H1 (cell line): Measurements from ENCODE around the gene MRPL41. TPM values are rescaled to one million over a fixed set of nuclear protein-coding genes. Genes with fewer than 3 reads are reported as not detected.

ENCODE experiments used
- CTCF ChIA-PET: fragments of 300-600 bp; sonication (Branson Sonifier 250); formaldehyde crosslinking; loops from one replicate; lab custom pipeline; 2021; ENCODE audit not compliant: partially characterized antibody; lab: Charles Lee
- POLR2A ChIA-PET: fragments of 300-600 bp; sonication (Branson Sonifier 250); formaldehyde crosslinking; loops from one replicate; lab custom pipeline; 2021; ENCODE audit warnings: inconsistent platforms; ENCODE audit not compliant: partially characterized antibody; lab: Charles Lee
- DNase-seq, 2 experiments: peaks; one replicate each; pipeline versions ENCODE4 v3.0.0 to v3.0.0-alpha.2; 2010 to 2022; ENCODE audit warnings: low spot score in 2 of 2, low read depth in 1 of 2, mixed read lengths in 1 of 2
- FAIRE-seq: peaks from 2 replicates; lab custom pipeline; 2011; peaks lifted over from hg19 to GRCh38; lab: Jason Lieb, UNC
- H2AFZ ChIP-seq: 2 replicates; pipeline ENCODE4 v1.8.1; 2012; ENCODE audit warnings: low read length, inconsistent platforms
- H2AK5ac ChIP-seq: 2 replicates; pipeline ENCODE4 v1.6.1; 2013; ENCODE audit warnings: low read depth, low read length
- H2BK120ac ChIP-seq: replicated peaks from 2 replicates; pipeline ENCODE3; 2013; ENCODE audit warnings: low read depth, low read length, inconsistent platforms
- H2BK12ac ChIP-seq: 2 replicates; pipeline ENCODE4 v1.6.1; 2013; ENCODE audit warnings: low read depth, low read length
- H2BK15ac ChIP-seq: 2 replicates; pipeline ENCODE4 v1.6.1; 2013; ENCODE audit warnings: low read length
- H2BK20ac ChIP-seq: 2 replicates; pipeline ENCODE4 v1.6.1; 2013; ENCODE audit warnings: low read length
- H2BK5ac ChIP-seq: 2 replicates; pipeline ENCODE4 v1.6.1; 2013; ENCODE audit warnings: low read depth, low read length
- H3K14ac ChIP-seq: 2 replicates; pipeline ENCODE4 v1.6.1; 2013; ENCODE audit warnings: inconsistent platforms; ENCODE audit not compliant: insufficient read length
- H3K18ac ChIP-seq: 2 replicates; pipeline ENCODE4 v1.6.1; 2013; ENCODE audit warnings: low read length; ENCODE audit errors: extremely low read depth
- H3K23ac ChIP-seq: 2 replicates; pipeline ENCODE4 v1.6.1; 2013; ENCODE audit warnings: inconsistent platforms; ENCODE audit not compliant: insufficient read length
- H3K23me2 ChIP-seq: 2 replicates; pipeline ENCODE4 v1.6.1; 2013; ENCODE audit warnings: low read depth, low read length
- H3K27ac ChIP-seq: 2 replicates; pipeline ENCODE4 v1.6.1; 2011; ENCODE audit warnings: low read depth, low read length, inconsistent platforms
- H3K27me3 ChIP-seq, 4 experiments: replicated peaks in 1 of 4; 1 replicate in 1 of 4; 2 replicates in 3 of 4; pipeline versions ENCODE4 v1.6.1 to v1.8.1; 2011 to 2013; ENCODE audit warnings: low read length in 3 of 4, mild to moderate bottlenecking in 3 of 4, inconsistent platforms in 2 of 4, mixed read lengths in 2 of 4, moderate library complexity in 1 of 4; ENCODE audit not compliant: control insufficient read depth in 3 of 4, insufficient read depth in 3 of 4; ENCODE audit errors: extremely low read depth in 1 of 4
- H3K36me3 ChIP-seq, 4 experiments: 2 replicates each; pipeline versions ENCODE4 v1.6.1 to v1.8.1; 2011 to 2013; ENCODE audit warnings: mild to moderate bottlenecking in 4 of 4, low read length in 3 of 4, moderate library complexity in 2 of 4, control low read depth in 1 of 4, inconsistent platforms in 1 of 4; ENCODE audit not compliant: insufficient read depth in 4 of 4, control insufficient read depth in 2 of 4
- H3K4ac ChIP-seq: replicated peaks from 2 replicates; pipeline ENCODE3; 2013; ENCODE audit warnings: low read length, low read depth, mixed read lengths, inconsistent platforms; ENCODE audit not compliant: insufficient read length
- H3K4me1 ChIP-seq, 4 experiments: replicated peaks in 1 of 4; 1 replicate in 1 of 4; 2 replicates in 3 of 4; pipeline versions ENCODE4 v1.6.1 to v1.8.1; 2011 to 2013; ENCODE audit warnings: low read length in 3 of 4, inconsistent platforms in 2 of 4, mixed read lengths in 1 of 4; ENCODE audit not compliant: insufficient read depth in 4 of 4, control insufficient read depth in 3 of 4
- H3K4me2 ChIP-seq, 2 experiments: 2 replicates each; pipeline versions ENCODE4 v1.6.1 to v1.8.1; 2011 to 2013; ENCODE audit warnings: low read depth in 2 of 2, low read length in 2 of 2, control low read depth in 1 of 2, inconsistent platforms in 1 of 2, mild to moderate bottlenecking in 1 of 2; ENCODE audit not compliant: insufficient read depth in 1 of 2
- H3K4me3 ChIP-seq, 4 experiments: fragments of 200-600, 300-600 bp in 1 of 4; sonication (generic), shearing (Covaris generic), sonication (Bioruptor Twin) in 1 of 4; 2 replicates each; pipeline versions ENCODE4 v1.5.1 to v1.8.1; 2011 to 2016; ENCODE audit warnings: low read length in 4 of 4, low read depth in 3 of 4, control low read depth in 2 of 4, inconsistent platforms in 2 of 4, mild to moderate bottlenecking in 2 of 4, mixed read lengths in 1 of 4, moderate library complexity in 1 of 4; ENCODE audit not compliant: insufficient read depth in 2 of 4; ENCODE audit errors: extremely low read depth in 1 of 4
- H3K56ac ChIP-seq: replicated peaks from 2 replicates; pipeline ENCODE3; 2013; ENCODE audit warnings: low read depth, mild to moderate bottlenecking, mixed read lengths, low read length, inconsistent platforms; ENCODE audit not compliant: insufficient read length
- H3K79me1 ChIP-seq: 2 replicates; pipeline ENCODE4 v1.6.1; 2013; ENCODE audit warnings: low read depth, low read length, control low read depth
- H3K79me2 ChIP-seq, 2 experiments: 2 replicates each; pipeline versions ENCODE4 v1.6.1 to v1.8.1; 2012 to 2013; ENCODE audit warnings: low read length in 2 of 2, mild to moderate bottlenecking in 2 of 2, inconsistent platforms in 1 of 2; ENCODE audit not compliant: insufficient read depth in 2 of 2, control insufficient read depth in 1 of 2
- H3K9ac ChIP-seq, 4 experiments: replicated peaks in 1 of 4; 1 replicate in 1 of 4; 2 replicates in 3 of 4; pipeline versions ENCODE4 v1.6.1 to v1.8.1; 2011 to 2013; ENCODE audit warnings: low read depth in 3 of 4, low read length in 3 of 4, control low read depth in 2 of 4, mild to moderate bottlenecking in 2 of 4, moderate library complexity in 2 of 4, inconsistent platforms in 1 of 4; ENCODE audit errors: extremely low read depth in 1 of 4
- H3K9me3 ChIP-seq, 2 experiments: 2 replicates each; pipeline versions ENCODE4 v1.6.1 to v1.8.1; 2012 to 2013; ENCODE audit warnings: mild to moderate bottlenecking in 2 of 2, moderate library complexity in 2 of 2, control low read depth in 1 of 2, inconsistent platforms in 1 of 2, low read depth in 1 of 2, low read length in 1 of 2, mixed read lengths in 1 of 2; ENCODE audit not compliant: insufficient read depth in 2 of 2
- H4K20me1 ChIP-seq, 2 experiments: replicated peaks in 1 of 2; 2 replicates each; pipeline versions ENCODE3 to v1.8.1; 2011 to 2013; ENCODE audit warnings: inconsistent platforms in 2 of 2, low read length in 2 of 2, mild to moderate bottlenecking in 1 of 2; ENCODE audit not compliant: insufficient read depth in 2 of 2, control insufficient read depth in 1 of 2
- H4K5ac ChIP-seq: 2 replicates; pipeline ENCODE4 v1.6.1; 2013; ENCODE audit warnings: low read length, low read depth, mixed read lengths, inconsistent platforms; ENCODE audit not compliant: insufficient read length
- H4K8ac ChIP-seq: 2 replicates; pipeline ENCODE4 v1.8.0; 2013; ENCODE audit warnings: mild to moderate bottlenecking, moderate library complexity, low read length, inconsistent platforms; ENCODE audit not compliant: insufficient read depth; ENCODE audit errors: extremely low read depth
- H4K91ac ChIP-seq: replicated peaks from 2 replicates; pipeline ENCODE3; 2013; ENCODE audit warnings: low read length, mixed read lengths, inconsistent platforms; ENCODE audit not compliant: insufficient read length
- CTBP2 ChIP-seq: IDR thresholded peaks from 2 replicates; pipeline ENCODE4 v1.7.0; 2011; ENCODE audit warnings: borderline replicate concordance, mild to moderate bottlenecking, moderate library complexity, mixed read lengths, low read length; ENCODE audit not compliant: insufficient read depth, insufficient read length
- CTCF ChIP-seq, 3 experiments: IDR thresholded peaks; 1 replicate in 2 of 3; 2 replicates in 1 of 3; pipeline versions ENCODE4 v1.5.1 to v1.6.1; 2011; ENCODE audit warnings: low read length in 3 of 3, mild to moderate bottlenecking in 3 of 3, inconsistent platforms in 2 of 3, low read depth in 1 of 3, moderate library complexity in 1 of 3; ENCODE audit not compliant: insufficient read depth in 1 of 3; ENCODE audit errors: control extremely low read depth in 1 of 3
- JUND ChIP-seq: IDR thresholded peaks from 2 replicates; pipeline ENCODE4 v1.6.1; 2011; ENCODE audit warnings: mild to moderate bottlenecking, improper control_type of control experiment, low read length
- USF2 ChIP-seq: IDR thresholded peaks from 2 replicates; pipeline ENCODE4 v1.6.1; 2011; ENCODE audit warnings: low read length, improper control_type of control experiment
- WGBS, 2 experiments: shearing (Covaris generic) in 1 of 2; methylation state at CpG; one replicate each; pipeline versions ENCODE4 v1.1.6 to v1.1.7; 2013 to 2015; ENCODE audit warnings: low lambda C conversion rate in 2 of 2, mixed read lengths in 2 of 2, inconsistent platforms in 1 of 2, low coverage in 1 of 2, missing lambda C conversion rate in 1 of 2; ENCODE audit not compliant: insufficient replicate concordance in 2 of 2, insufficient coverage in 1 of 2, insufficient read length in 1 of 2; ENCODE audit errors: extremely low coverage in 1 of 2, missing lambda C conversion rate in 1 of 2; 5-methylcytosine and 5-hydroxymethylcytosine counted together
- polyA plus RNA-seq, 7 experiments: library from polyadenylated mRNA; depleted of rRNA in 3 of 7; stranded (reverse) in 5 of 7; unstranded in 2 of 7; fragments of >200 nt in 5 of 7; fragments of 200-250 nt in 2 of 7; gene quantifications; 1 replicate in 5 of 7; 2 replicates in 1 of 7; 4 replicates in 1 of 7; pipeline versions ENCODE4 v1.2.1 to v1.2.3, GENCODE V29; 2011 to 2013; ENCODE audit warnings: missing spikeins in 2 of 7, mixed read lengths in 2 of 7
- total RNA-seq: library from RNA; stranded (reverse); fragmentation: NEBNext Ultra II Directional; extraction: Animal tissue kit (Norgen Biotek cat#: 25700); gene quantifications from 2 replicates; pipeline ENCODE4 v1.2.1, GENCODE V29; 2021

The MRPL41 gene
- total and polyA plus RNA-seq, 2 of the 8 experiments (the other 6 are each of a cell fraction or from before 2014, with no cell fraction given): 47.2 to 58.1 TPM

GRCh38 chr9:137575364-137575715, 23.7 kb downstream of the MRPL41 start:
- H4K20me1 ChIP-seq: peaks cover 7 to 19% of the 10 kb centered on the region in 2 experiments
- no peak overlapping the region for H2BK120ac ChIP-seq
- no peak overlapping the region for H3K56ac ChIP-seq
- H3K27ac ChIP-seq: no peak overlapping the region; the same call in 1 of the 2 replicates
- H3K23me2 ChIP-seq: peaks cover 3% of the 10 kb centered on the region; the same call in 1 of the 2 replicates
- H2BK12ac ChIP-seq: no peak overlapping the region
- no peak overlapping the region for H3K23ac ChIP-seq
- no peak overlapping the region for H2BK20ac ChIP-seq
- peaks cover 12 to 40% of the 10 kb centered on the region in 2 experiments for H3K79me2 ChIP-seq
- H3K4ac ChIP-seq: no peak overlapping the region
- H3K36me3 ChIP-seq: peaks cover 23 to 48% (median 36%) of the 10 kb centered on the region in 4 experiments
- no peak overlapping the region for H3K4me2 ChIP-seq
- peaks cover 0 to 15% (median 5%) of the 10 kb centered on the region in 4 experiments; a peak in 6 of 7 replicates for H3K4me1 ChIP-seq
- WGBS, 2 experiments: 84% methylated on average over 9 of the region's 9 CpGs; no CpG with 5 or more reads in 1 of the 2 experiments
- DNase-seq (no peak), FAIRE-seq (no peak)
- no peak overlapping the region for H3K14ac ChIP-seq
- no peak overlapping the region for H3K9ac ChIP-seq
- H3K27me3 ChIP-seq: no peaks in the 10 kb centered on the region
- no peak overlapping the region for H2AK5ac ChIP-seq
- CTCF ChIA-PET: interaction anchor here (1.1 to 3.2 kb wide), 3 partner anchors 9 to 29 kb away, joined by 3 to 21 read pairs (median 4); no protein-coding TSS in a partner anchor
- no peak overlapping the region for H2AFZ ChIP-seq
- H3K79me1 ChIP-seq: peaks cover 19% of the 10 kb centered on the region
- H3K18ac ChIP-seq: no peak overlapping the region
- POLR2A ChIA-PET: interaction anchor here (0.7 to 3.7 kb wide), 2 partner anchors 8 to 16 kb away, joined by 5 to 13 read pairs; no protein-coding TSS in a partner anchor
- no peak overlapping the region for H2BK5ac ChIP-seq
- H4K8ac ChIP-seq: 0 out of 2 replicates have a peak overlapping the region, but pooled peaks have one; percentile 31
- no peak overlapping the region for H4K91ac ChIP-seq
- H3K4me3 ChIP-seq: no peak overlapping the region
- H2BK15ac ChIP-seq: no peak overlapping the region
- no peaks in the 10 kb centered on the region for H3K9me3 ChIP-seq
- no peak overlapping the region for H4K5ac ChIP-seq
- TF ChIP-seq USF2 (no peak), CTBP2 (no peak), JUND (no peak), CTCF (IDR thresholded peaks at IDR 0.05; ENCODE audit: control extremely low read depth in 1 of 3, insufficient read depth in 1 of 3, low read depth in 1 of 3, low read length in 3 of 3) (no peak)
